ENCODE measurements around the gene LYSMD4.
"Not testable (repeated sequence)": the region's sequence is repeated elsewhere in the genome, so short reads cannot be mapped to it uniquely, and the experiment has no call there.

The LYSMD4 gene

GRCh38 chr15:99733268-99734039, at the start of gene LYSMD4:
LYSMD4 (minus strand) TSS chr15:99733437; CDS start chr15:99731999, 1,438 bp downstream.
- TF ChIP-seq CTCF (IDR thresholded peaks at IDR 0.05; ENCODE audit: control insufficient read depth, extremely low read depth, insufficient read depth) = no peak
- H3K4me3 ChIP-seq (ENCODE audit: low read depth, low read length) = peak within 1 kb of the TSS; percentile 71
- DNase-seq (ENCODE audit: low read depth) = peak; percentile 72

- not testable (repeated sequence) for DNase-seq (ENCODE audit: low read depth); H3K4me3 ChIP-seq (ENCODE audit: low read depth, low read length)
Observed at GRCh38 chr15:99782029-99782428, 48.8 kb upstream of the LYSMD4 start.

GRCh38 chr15:99777144-99777543, 43.9 kb upstream of the LYSMD4 start:
- no peak for DNase-seq (ENCODE audit: low read depth)
- no peak for TF ChIP-seq CTCF (IDR thresholded peaks at IDR 0.05; ENCODE audit: control insufficient read depth, extremely low read depth, insufficient read depth)

GRCh38 chr15:99764522-99764921, 31.3 kb upstream of the LYSMD4 start:
- no peak for DNase-seq (ENCODE audit: low read depth)
- no peak overlapping the region for H3K4me3 ChIP-seq (ENCODE audit: low read depth, low read length)
- no peak for TF ChIP-seq CTCF (IDR thresholded peaks at IDR 0.05; ENCODE audit: control insufficient read depth, extremely low read depth, insufficient read depth)

More at GRCh38 chr15:99777144-99777543, 43.9 kb upstream of the LYSMD4 start:
- no peak overlapping the region for H3K4me3 ChIP-seq (ENCODE audit: low read depth, low read length)

GRCh38 chr15:99763827-99764226, 30.6 kb upstream of the LYSMD4 start:
- DNase-seq (ENCODE audit: low read depth) = no peak
- no peak overlapping the region for H3K4me3 ChIP-seq (ENCODE audit: low read depth, low read length)

GRCh38 chr15:99762288-99762687, 29.1 kb upstream of the LYSMD4 start:
- no peak for TF ChIP-seq CTCF (IDR thresholded peaks at IDR 0.05; ENCODE audit: control insufficient read depth, extremely low read depth, insufficient read depth)
- no peak for DNase-seq (ENCODE audit: low read depth)
- no peak overlapping the region for H3K4me3 ChIP-seq (ENCODE audit: low read depth, low read length)

More at GRCh38 chr15:99763827-99764226, 30.6 kb upstream of the LYSMD4 start:
- TF ChIP-seq CTCF (IDR thresholded peaks at IDR 0.05; ENCODE audit: control insufficient read depth, extremely low read depth, insufficient read depth) = no peak

GRCh38 chr15:99755692-99756409, 22.6 kb upstream of the LYSMD4 start:
- H3K4me3 ChIP-seq (ENCODE audit: low read depth, low read length) = no peak overlapping the region
- DNase-seq (ENCODE audit: low read depth) = peak; percentile 38
- TF ChIP-seq CTCF (IDR thresholded peaks at IDR 0.05; ENCODE audit: control insufficient read depth, extremely low read depth, insufficient read depth) = peak; percentile 79
